ENCODE measurements around the gene CCDC181.

DNA sequence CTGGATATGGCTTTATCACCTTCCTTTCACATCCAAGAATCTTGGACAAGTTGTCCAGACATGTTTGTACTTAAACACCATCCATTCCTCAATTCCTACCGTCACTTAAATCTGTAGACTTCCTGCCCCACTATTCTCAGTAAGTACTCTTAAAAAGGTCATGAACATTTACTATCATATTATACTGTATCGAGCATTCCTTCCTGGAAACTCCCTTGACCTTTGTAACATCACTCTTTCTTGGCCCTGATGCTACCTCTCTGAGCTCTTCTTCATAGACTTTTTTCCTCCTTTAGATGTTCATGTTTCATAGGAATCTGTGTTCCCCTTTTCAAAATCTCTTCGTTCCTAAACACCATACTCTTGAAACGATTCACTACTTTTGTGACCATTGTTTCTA lies 43.8 kb downstream of the CCDC181 start:
- no peak for TF ChIP-seq POLR2A (IDR thresholded peaks at IDR 0.05)
- TF ChIP-seq CTCF (IDR thresholded peaks at IDR 0.05) = no peak
